A673 (cell line): ENCODE results near the gene AFF1. TPM values are rescaled to one million over a fixed set of nuclear protein-coding genes. Genes with fewer than 3 reads are reported as not detected.

Experiments used
- BruUV-seq: library from RNA; stranded (reverse); fragments of 400-500 nt; replicated peaks from 2 replicates; lab custom pipeline; 2021; lab: Mats Ljungman, UMichigan
- CTCF ChIA-PET: fragments of 300-600 bp; sonication (Branson Sonifier 250); formaldehyde crosslinking; loops from one replicate; lab custom pipeline; 2022; ENCODE audit warnings: antibody characterized with exemption; lab: Charles Lee
- POLR2A ChIA-PET: fragments of 300-600 bp; sonication (Branson Sonifier 250); formaldehyde crosslinking; loops from one replicate; lab custom pipeline; 2022; ENCODE audit warnings: antibody characterized with exemption; ENCODE audit not compliant: low non-redundant PET; lab: Charles Lee
- DNase-seq: peaks from one replicate; pipeline ENCODE4 v3.0.0-alpha.2; 2015; ENCODE audit warnings: low spot score
- H3K27ac ChIP-seq: fragments of 200-600 bp; sonication (generic); 2 replicates; pipeline ENCODE4 v1.5.1; 2016; ENCODE audit warnings: mixed run types, low read depth, mild to moderate bottlenecking, mixed read lengths, antibody characterized with exemption, low read length; ENCODE audit not compliant: poor library complexity, severe bottlenecking
- H3K27me3 ChIP-seq: fragments of 200-600 bp; sonication (generic); replicated peaks from 2 replicates; pipeline ENCODE4 v1.6.1; 2017; ENCODE audit warnings: mixed run types, low read depth, mild to moderate bottlenecking, mixed read lengths, antibody characterized with exemption, low read length; ENCODE audit not compliant: insufficient read depth, poor library complexity
- H3K36me3 ChIP-seq: fragments of 200-600 bp; sonication (generic); 2 replicates; pipeline ENCODE4 v1.6.1; 2016; ENCODE audit warnings: mixed run types, mild to moderate bottlenecking, mixed read lengths, antibody characterized with exemption, low read length; ENCODE audit not compliant: insufficient read depth, poor library complexity, severe bottlenecking
- H3K4me1 ChIP-seq: fragments of 200-600 bp; sonication (generic); 2 replicates; pipeline ENCODE4 v1.6.1; 2017; ENCODE audit warnings: mixed run types, mild to moderate bottlenecking, mixed read lengths, antibody characterized with exemption, low read length; ENCODE audit not compliant: insufficient read depth, poor library complexity, severe bottlenecking
- H3K4me3 ChIP-seq: fragments of 200-600 bp; sonication (generic); 2 replicates; pipeline ENCODE4 v1.5.1; 2016; ENCODE audit warnings: low read depth, mixed run types, mild to moderate bottlenecking, mixed read lengths, low read length; ENCODE audit not compliant: poor library complexity, severe bottlenecking
- H3K9me3 ChIP-seq: fragments of 200-600 bp; sonication (generic); 2 replicates; pipeline ENCODE4 v1.6.1; 2016; ENCODE audit warnings: mixed run types, low read depth, mild to moderate bottlenecking, mixed read lengths, antibody characterized with exemption, low read length; ENCODE audit not compliant: poor library complexity, severe bottlenecking
- EZH2 ChIP-seq: fragments of 200-600 bp; sonication (generic); IDR thresholded peaks from 2 replicates; pipeline ENCODE4 v1.6.1; 2017; ENCODE audit warnings: borderline replicate concordance, low read depth, mild to moderate bottlenecking, mixed read lengths, antibody characterized with exemption, low read length; ENCODE audit not compliant: poor library complexity, severe bottlenecking
- intact Hi-C: fragments of 100-400 bp; cut with micrococcal nuclease; formaldehyde crosslinking; loops from one replicate; pipeline ENCODE4 v1.10.0; 2022; ENCODE audit not compliant: unreplicated experiment
- total RNA-seq: library from RNA; stranded (reverse); gene quantifications from 2 replicates; pipeline ENCODE4 v1.2.3, GENCODE V29; 2021
- TF ChIP-seq, protein P1 (sequence below): fragments of 300-800, 200-600 bp; sonication (generic); conservative IDR thresholded peaks from 2 replicates; pipeline ENCODE4 v1.5.1; 2017; ENCODE audit warnings: low read depth, mild to moderate bottlenecking, antibody characterized with exemption, low read length, moderate library complexity, mixed read lengths

The AFF1 gene
- total RNA-seq, 1 experiment from 2014 or later, result 60.1 TPM

DNA sequence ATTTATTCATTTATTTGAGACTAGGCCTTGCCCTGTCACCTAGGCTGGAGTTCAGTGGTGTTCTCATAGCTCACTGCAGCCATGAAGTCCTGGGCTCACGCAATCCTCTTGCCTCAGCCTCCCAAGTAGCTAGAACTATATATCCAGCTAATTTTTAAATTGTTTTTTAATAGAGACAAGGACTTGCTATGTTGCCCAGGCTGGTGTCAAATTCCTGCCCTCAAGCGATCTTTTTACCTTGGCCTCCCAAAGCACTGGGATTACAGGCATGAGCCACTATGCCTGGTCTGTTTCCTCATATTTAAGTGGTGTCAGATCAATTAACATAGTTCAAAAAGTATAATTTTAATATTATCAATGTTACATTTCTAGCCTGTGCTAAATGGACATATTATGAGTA, 68.5 kb downstream of the AFF1 start:
- intact Hi-C loops, result no loop called here
- no TSS peak for BruUV-seq
- DNase-seq, result no peak
- ChIA-PET POLR2A (no interaction called here), CTCF (no interaction called here)
- Histone ChIP-seq H3K36me3 (no peaks in the 10 kb centered on the region), H3K4me1 (peaks cover 32% of the 10 kb centered on the region), H3K27me3 (no peaks in the 10 kb centered on the region), H3K4me3 (no peak overlapping the region), H3K9me3 (no peaks in the 10 kb centered on the region), H3K27ac (no peak overlapping the region)
- TF ChIP-seq EZH2, result no peak
- TF ChIP-seq, protein P1, sequence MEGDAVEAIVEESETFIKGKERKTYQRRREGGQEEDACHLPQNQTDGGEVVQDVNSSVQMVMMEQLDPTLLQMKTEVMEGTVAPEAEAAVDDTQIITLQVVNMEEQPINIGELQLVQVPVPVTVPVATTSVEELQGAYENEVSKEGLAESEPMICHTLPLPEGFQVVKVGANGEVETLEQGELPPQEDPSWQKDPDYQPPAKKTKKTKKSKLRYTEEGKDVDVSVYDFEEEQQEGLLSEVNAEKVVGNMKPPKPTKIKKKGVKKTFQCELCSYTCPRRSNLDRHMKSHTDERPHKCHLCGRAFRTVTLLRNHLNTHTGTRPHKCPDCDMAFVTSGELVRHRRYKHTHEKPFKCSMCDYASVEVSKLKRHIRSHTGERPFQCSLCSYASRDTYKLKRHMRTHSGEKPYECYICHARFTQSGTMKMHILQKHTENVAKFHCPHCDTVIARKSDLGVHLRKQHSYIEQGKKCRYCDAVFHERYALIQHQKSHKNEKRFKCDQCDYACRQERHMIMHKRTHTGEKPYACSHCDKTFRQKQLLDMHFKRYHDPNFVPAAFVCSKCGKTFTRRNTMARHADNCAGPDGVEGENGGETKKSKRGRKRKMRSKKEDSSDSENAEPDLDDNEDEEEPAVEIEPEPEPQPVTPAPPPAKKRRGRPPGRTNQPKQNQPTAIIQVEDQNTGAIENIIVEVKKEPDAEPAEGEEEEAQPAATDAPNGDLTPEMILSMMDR, result no peak

- ChIA-PET CTCF (no interaction called here), POLR2A (no interaction called here)
- Histone ChIP-seq H3K36me3 (no peaks in the 10 kb centered on the region), H3K4me1 (peaks cover 26% of the 10 kb centered on the region), H3K4me3 (peak overlapping the region; percentile 92), H3K27ac (peak overlapping the region; percentile 96), H3K27me3 (no peaks in the 10 kb centered on the region), H3K9me3 (no peaks in the 10 kb centered on the region)
- no peak for DNase-seq
- intact Hi-C loops, result loop anchor here (5.0 kb wide), 4 partner anchors 38 to 87 kb away; partner anchors contain the start of gene AFF1
- TF ChIP-seq, protein P1, result no peak
- no TSS peak for BruUV-seq
Observed at GRCh38 chr4:87005369-87005689, 70.5 kb downstream of the AFF1 start.

DNA sequence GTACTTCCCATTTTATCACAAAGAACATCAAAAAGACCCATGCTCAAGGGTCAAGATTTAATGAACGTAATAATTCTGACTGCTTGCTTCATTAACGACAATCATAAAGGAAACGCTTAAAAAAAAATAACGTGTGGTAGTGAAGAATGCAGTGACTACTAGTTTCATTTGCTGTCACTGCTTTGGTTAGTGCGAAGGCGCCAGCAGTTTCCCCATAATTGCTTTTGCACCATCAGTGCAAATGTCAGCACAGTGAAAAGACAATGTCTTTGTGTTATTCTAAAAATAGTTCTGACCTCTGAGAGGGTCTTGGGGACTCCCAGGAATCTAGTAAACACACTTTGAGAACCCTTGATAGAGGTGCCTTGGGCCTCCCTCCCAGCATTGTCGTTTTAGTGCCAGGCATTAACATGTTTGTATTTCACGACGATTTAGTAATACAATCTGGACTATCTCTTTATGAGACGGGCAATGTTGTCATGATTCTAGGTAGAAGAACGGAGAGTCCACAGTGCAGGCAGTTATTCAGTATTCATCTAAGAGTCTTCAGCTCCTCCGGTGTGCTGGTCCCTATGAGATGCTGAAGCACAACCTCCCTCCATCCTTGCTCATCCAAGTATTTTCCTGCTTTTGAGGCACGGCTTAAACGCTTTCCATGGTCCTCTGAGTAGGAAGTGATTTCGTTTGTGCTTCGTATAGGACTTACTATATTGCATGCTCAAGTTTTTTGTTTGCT, 71.0 kb downstream of the AFF1 start:
- ChIA-PET POLR2A (interaction anchor here (0.8 kb wide), 1 partner anchor 60 kb away, joined by 3 read pairs; no protein-coding TSS in a partner anchor), CTCF (interaction anchor here (1.5 kb wide), 1 partner anchor 84 kb away, joined by 4 read pairs; no protein-coding TSS in a partner anchor)
- BruUV-seq, result no TSS peak
- no peaks in the 10 kb centered on the region for H3K36me3 ChIP-seq
- TF ChIP-seq, protein P1, result no peak
- H3K27ac ChIP-seq, result peak overlapping the region; percentile 96
- H3K4me3 ChIP-seq, result peak overlapping the region; percentile 92
- H3K4me1 ChIP-seq, result peaks cover 27% of the 10 kb centered on the region
- no peak for DNase-seq
- H3K9me3 ChIP-seq, result no peaks in the 10 kb centered on the region
- intact Hi-C loops, result loop anchor here (5.0 kb wide), 4 partner anchors 39 to 86 kb away; partner anchors contain the start of gene AFF1
- H3K27me3 ChIP-seq, result no peaks in the 10 kb centered on the region
